HG03571 (cell line): ENCODE results near the gene PLXND1.
"Not testable (repeated sequence)": the region's sequence is repeated elsewhere in the genome, so short reads cannot be mapped to it uniquely, and the experiment has no call there.

ENCODE experiments used
- ATAC-seq: cut with Tn5 transposase; IDR thresholded peaks from one replicate; pipeline ENCODE4 v1.9.1; 2021; ENCODE audit not compliant: unreplicated experiment

The PLXND1 gene

DNA sequence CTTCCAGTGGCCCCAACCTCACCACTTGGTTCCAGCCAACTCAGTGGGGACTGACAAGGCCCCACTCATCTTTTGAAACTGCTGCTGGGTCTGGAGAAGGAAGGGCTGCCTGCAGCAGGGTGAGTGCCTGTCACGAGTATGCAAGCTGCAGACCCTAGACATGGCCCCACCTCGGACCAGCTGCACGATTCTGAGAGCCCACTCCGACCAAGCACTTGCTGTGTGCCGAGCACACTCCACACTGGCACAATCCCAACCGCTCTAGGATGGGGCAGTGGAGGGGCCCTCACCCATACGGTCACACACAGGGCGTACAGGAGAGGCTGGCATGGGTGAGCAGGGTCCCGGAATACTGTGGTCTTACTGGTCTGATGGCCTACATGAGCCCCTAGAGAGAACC lies 8.0 kb upstream of the PLXND1 start:
- ATAC-seq: no peak

DNA sequence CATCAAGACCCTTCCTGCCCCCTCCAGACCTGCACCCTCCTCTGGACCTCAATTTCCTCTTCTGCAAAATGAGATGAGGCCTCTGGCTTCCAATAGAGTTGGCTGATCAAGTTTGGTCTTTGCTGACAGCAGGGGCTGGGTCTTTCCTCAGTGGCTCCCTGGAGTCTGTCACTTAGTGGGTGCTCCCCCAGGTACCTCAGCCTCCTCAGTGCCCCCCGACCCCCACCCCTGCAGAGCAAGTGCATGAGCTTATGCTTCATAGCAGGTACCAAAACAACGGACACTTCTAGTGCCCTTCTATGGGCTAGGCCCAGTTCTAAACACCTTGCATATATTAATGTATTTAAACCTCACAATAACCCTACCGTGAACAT lies 6.9 kb upstream of the PLXND1 start:
- no peak for ATAC-seq

DNA sequence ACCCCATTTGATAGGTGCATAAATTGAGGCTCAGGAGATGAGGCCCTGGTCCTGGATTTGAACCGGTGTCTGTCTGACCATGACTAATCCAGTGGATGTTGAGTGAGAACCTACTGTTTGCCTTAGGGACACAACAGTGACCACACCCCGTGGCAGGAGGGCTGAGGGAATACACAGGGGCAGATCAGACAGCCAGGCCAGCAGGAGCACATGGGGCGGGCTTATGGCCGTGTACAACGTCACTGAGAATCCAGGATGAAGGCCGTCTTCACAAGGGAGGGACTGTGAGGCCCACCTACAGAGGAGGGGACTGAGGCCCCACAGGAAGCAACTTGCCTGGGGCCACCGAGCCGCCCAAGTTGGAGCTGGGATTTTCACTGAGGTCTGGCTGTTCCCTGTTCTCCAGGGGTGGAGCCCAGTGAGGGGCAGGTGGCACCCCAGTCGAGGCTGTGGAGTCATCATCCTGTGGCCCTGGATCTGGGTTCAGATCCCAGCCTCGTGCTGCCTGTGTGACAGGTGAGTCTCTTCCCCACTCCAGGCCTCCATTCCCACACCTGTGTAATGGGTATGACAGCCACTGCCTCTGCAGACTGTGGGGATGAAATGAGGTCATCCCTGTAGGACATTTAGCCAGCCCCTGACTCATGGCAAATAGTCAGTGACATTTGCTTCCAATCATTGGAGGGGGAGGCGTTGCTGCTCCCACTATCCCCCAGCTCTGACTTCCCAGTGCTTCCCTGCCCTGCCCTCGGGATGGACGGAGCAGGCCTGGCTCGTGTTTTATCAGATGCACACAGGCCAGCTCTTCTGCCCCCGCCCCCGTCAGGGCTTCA lies 6.3 kb upstream of the PLXND1 start:
- ATAC-seq: no peak

DNA sequence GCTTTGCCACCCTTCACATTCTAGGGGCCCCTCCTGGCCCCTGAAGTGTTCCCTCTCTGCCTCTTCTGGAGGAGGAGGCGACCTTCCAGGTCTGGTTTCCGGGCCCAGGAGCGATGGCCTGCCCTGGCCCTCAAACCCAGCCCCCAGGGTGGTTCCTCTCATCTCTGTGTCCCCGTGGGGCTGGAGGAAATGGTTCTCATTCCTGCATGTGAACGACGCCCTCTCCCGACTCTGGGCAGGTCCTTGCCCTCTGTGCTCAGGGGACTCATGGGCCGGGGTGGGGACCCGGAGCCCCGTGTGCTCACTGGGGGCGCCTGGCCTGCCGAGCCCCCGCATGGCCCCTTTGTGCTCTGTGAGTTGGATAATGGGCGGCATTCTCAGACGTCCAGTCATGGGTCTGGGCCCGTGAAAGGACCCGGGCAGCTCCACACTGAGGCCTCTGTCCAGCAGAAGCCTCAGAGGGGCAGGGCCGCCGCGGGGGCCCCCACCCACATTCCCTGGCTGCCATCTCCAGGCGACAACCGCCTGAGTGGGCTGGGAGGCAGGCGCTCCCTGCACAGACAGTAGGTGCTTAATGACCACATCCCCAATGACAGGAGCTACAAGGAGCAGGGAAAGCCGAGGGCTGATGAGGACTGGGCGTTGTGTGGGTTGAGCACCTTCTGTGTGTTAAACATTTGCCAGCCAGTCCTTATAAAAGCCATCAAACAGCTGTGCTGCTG lies 5.5 kb upstream of the PLXND1 start:
- ATAC-seq: no peak

DNA sequence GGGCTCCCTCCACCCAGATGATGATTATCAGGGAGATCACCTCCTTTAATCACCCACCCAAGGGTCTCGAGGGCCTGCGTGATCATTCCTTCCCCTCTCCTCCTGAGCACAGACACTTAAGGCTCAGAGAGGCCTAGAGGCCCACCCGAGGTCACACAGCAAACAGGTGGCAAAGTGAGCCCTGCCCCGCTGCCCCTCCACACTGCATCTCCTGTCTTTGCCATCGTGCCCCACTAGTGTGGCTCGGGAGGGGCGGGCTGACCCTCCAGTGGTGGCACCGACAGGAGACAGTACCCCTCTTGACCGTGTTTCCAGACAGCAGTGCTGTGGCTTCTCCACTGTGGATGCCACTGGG lies 4.9 kb upstream of the PLXND1 start:
- no peak for ATAC-seq

DNA sequence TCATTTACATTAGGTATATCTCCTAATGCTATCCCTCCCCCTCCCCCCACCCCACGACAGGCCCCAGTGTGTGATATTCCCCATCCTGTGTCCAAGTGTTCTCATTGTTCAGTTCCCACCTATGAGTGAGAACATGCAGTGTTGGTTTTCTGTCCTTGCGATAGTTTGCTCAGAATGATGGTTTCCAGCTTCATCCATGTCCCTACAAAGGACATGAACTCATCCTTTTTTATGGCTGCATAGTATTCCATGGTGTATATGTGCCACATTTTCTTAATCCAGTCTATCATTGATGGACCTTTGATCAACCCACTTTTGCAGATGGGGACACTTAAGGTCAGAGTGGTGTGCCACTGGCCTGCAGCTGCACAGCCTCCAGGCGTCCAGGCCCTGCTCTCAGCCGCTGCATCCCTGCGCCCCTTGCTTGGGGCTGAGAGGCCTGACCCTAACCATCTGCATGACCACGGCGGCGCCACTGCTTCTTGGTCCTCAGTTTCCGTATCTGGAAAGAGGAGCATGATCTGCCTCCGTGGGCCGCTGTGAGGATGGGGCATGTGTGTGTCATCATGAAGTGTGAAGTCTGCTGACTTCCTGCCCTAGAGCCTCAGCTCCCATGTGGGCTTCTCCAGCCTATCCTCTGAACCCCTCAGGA lies 4.4 kb upstream of the PLXND1 start:
- not testable (repeated sequence) for ATAC-seq

DNA sequence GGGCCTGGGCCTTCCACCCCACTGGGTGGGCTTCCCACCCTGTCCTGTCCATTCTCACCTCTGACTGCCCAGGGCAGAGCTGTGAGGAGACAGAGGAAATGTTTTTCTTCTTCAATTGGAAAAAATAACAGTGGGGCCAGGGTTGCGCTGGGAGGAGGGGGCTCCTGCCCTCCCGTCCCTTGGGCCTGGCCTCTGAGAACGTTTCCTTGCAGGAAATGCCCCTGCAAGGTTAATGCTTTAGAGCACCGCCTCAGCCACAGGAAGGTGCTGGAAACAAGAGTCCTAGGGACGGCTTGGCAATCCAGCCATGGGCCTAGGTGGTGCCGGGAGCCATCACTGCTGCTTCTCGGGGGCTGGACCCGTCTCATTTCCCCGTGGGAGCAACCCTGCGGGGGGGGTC lies 3.8 kb upstream of the PLXND1 start:
- no peak for ATAC-seq

DNA sequence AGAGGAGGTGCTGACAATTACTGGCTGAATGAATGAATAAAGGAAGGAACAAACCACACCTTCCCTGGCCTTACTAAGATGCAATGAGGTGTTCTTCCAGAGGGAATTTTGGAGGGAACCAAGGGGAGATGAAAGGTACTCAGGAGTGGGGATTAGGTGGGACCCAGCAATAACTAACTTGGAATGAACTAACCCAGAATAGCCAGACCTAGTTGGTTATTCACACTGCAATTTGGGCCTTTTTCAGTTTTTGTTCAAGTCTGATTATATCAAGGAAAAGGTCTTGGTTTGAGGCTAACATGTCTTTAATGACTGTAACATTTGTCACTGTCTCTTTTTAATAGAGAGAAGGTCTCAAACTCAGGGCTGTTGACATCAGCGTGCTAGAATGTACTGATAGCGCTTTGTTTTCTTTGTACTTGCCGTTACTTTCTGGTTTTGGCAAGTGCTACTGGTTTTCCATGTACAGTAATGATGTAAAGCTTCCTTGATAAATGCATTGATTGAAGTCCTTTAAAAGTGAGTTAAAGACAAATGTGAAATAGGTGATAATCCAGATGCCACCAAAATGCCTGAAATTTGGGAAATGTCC lies 3.2 kb upstream of the PLXND1 start:
- no peak for ATAC-seq

DNA sequence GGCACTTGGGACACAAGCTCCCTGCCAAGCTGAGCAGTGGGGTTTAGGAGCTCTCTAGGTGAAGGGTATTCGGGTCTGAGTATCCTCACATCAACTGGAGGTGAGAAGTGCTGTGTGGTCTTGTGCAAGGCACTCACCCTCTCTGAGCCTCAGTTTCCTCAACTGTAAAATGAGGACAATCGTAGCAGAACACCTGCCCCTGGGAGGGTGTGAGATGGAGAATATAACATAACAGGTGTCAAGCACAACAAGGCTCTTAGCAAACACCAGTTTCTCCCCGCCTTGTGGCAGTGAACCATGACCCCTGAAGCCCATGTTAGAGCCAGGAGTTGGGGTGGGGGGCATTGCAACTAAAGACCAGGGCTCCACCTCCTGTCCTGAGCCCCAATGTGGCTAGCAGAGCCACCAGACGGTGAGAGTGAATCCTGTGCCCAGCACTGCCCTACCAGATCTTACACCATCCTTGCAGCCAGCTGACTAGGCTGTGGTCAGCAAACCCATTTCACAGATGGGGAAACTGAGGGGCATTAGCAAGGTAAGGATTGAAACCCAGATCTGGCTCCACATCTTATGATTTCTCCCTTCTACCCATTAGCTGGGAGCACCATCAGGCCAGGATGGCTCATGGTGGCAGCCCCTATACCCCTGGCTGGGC lies 2.6 kb upstream of the PLXND1 start:
- ATAC-seq: no peak

DNA sequence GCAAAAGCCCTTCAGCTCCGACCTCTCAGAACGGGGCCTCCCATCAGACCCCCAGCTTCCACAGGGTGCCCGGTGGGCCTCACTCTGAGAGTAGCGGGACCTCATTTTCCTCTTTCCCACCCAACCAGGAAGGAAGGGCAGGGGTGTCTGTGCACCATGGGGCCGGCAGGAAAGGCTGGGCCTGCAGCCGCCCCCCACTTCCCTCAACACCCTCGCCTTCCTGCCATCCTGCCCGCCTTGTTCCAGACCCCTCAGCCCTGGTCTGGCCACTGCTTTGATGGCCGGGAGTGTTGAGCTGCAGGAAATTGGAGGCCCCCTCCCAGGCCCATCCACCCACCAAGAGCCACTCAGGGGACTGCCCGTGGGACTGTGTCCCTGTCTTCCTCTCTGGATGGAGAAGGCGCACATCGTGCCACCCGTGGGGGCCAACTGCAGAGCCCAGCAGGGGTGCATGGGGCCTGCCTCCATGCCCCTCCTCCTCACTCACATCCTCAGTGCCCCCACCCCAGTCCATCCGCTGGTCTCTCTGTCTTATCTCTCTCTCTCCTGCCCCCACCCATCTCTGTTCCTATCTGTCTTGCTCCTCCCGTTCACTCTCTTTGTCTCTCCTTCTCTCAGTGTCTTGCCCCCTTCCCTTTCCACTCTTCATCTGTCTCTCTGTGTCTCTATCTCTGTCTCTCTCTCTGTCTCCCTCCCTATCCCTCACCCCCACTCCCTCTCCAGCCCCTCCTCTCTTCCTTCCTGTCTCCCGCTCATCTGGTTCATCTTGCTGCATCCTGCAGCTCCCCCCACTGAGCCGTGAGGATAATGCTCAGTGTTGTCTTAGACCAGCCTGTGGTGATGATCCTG lies 1.8 kb upstream of the PLXND1 start:
- no peak for ATAC-seq

DNA sequence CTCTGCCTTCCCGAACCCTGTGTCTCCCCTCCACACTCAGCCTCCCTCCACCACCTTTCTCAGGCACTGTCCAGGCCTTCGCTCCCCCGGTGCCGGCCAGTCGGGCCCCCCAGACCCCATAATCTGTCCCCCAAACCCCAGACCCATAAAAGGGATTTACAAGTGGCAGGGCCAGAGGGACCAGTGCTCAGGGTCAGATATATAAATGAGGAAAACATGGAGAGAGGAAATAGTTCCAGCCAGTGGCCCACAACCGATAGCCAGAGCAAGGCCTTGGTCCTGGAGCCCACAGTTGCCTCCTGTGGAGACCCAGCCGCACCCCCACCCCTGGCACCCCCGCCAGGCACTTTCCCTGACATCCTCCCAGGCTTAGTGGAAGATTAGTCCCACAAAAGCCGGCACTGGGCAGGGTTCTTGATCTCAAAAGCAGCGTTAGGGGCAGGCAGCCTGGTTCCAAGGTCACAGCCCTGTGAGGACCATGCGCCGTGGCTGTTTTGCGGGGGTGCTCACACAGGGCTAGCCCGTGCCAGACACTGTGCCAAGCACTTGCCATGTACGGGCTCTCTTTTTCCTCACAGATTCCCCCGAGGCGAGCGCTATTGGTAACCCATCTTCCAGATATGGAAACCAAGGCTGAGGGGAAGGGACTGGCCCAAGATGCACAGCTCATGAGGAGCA lies 1.1 kb upstream of the PLXND1 start:
- ATAC-seq: no peak

DNA sequence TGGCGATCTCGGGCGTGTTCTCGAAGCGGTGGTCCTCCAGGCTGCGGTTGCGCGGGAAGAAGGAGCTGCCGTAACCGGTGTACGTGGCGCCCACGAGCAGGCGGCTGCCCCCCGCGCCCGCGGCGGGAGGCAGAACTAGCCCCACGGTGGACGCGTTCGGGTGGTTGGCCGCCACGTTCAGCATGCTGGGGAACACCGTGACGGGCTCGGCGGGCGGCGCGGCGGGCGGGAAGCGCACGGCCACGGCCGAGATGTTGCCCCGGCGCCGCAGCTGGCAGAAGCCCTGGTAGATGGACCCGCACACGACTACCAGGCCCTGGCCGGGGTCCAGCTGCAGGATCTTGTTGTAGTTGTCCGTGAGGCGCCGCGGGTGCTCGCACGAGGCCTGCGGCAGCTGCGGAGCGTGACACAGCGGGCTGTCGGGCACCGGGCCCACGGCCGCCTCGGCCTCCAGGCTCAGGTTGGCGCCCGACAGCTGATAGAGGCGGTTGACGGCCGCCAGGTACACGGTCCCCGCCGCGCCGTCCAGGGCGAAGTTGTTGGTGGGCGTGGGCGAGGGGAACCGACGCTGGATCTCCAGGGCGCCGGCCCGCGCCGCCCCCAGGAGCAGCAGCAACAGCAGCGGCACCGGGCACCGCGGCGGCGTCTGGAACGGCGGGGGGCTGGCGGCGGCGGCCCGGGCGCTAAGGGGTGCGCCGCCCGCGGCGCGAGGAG lies 397 bp downstream of the PLXND1 start:
- no peak for ATAC-seq

DNA sequence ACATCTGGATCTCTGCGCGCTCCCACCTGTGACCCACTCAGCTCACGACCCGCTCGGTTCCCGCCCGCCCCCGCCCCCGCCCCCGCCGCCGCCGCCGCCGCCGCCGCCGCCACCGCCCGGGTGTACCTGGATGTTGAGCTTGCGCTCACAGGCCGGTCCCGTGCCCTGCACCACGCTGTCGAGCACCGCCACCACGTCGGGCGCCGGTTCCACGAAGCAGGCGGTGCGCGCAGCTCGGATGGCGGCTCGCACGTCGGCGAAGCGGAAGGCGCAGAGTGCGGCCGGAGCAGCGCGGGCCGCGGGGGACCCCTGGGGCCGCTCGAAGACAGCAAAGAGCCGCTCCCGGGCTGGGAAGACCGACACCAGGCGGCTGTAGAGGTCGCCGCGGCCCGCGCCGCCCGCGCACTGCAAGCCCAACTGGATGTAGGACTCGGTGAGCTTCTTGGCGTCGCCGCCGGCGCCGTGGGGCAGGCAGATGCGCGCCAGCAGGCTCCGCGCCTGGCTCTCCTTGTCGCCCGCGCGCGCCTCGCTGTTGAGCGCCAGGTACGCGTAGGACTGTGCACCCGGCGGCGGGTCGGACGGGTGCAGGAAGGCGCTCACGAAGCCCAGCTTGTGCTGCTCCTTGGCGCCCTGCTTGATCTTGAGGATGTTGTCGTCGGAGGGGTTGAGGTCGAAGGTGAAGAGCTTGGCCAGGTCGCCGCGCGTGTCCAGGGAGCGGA lies 1.1 kb downstream of the PLXND1 start:
- no peak for ATAC-seq

DNA sequence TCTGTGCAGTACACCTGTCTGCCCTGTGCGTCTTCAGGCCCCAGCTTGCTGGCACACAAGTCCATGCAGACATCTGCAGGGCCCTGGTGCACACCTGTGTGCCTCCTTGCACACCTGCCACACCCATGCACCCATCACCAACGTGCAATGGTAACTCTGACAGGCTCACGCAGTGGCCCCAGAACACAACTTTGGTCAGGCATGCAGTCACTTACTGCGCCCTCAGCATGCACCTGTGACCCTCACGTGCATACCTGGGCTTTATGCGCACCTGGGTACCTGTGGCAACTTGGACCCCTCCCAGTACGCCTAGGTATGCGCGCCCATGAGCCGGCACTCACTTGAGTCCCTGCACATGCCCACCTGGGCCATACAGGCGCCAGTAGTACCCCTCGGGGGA lies 1.7 kb downstream of the PLXND1 start:
- no peak for ATAC-seq

DNA sequence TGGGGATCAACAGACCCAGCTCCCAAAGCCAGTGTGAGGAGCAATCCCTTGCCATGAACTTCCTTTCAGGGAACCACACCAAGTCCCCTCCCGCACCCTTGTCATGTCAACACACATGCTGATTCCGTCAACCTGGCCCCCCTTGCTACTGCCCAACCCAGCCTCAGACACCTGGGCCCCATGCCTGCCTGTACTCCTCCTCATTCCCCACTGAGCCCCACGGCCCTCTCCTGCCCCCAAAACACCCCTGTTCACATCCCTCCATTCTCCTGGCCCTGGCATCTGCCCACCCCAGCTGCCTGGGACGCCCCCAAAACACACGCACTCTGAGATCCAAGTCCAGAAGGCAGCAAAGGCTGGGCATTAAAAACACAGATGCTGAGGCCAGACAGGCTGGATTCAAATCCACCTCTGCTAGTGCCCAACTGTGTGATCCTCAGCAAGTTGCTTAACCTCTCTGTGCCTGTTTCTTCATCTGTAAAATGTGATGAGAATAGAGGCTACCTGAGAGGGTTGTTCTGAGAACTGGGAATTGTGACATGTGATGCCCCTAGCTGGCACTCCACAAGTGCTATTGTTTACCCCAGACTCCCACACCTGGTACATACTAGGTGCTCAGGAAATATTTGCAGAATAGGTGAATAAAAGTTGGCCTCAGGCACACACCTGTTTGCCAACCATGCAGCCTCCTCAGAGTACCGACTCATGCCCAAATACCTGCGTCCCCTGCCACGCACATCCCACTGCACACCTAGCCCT lies 2.3 kb downstream of the PLXND1 start:
- no peak for ATAC-seq

DNA sequence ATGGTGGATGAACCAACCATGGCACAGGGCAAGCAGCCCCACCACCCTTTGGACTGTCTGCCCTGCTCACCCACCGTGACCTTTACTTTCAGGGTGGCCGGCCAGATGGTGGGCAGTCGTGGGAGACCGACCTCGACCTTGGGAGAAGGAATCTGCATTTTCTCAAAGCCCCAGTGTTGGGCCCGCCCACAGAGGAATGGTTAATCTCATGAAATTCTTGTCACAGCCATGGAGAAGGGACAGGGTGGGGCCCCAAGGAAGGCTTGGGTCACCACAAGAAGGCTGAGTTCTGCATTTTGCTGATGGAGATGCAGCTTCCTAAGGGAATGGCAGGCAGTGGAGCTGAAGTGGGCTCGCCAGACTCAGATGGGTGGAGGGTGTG lies 2.9 kb downstream of the PLXND1 start:
- no peak for ATAC-seq

DNA sequence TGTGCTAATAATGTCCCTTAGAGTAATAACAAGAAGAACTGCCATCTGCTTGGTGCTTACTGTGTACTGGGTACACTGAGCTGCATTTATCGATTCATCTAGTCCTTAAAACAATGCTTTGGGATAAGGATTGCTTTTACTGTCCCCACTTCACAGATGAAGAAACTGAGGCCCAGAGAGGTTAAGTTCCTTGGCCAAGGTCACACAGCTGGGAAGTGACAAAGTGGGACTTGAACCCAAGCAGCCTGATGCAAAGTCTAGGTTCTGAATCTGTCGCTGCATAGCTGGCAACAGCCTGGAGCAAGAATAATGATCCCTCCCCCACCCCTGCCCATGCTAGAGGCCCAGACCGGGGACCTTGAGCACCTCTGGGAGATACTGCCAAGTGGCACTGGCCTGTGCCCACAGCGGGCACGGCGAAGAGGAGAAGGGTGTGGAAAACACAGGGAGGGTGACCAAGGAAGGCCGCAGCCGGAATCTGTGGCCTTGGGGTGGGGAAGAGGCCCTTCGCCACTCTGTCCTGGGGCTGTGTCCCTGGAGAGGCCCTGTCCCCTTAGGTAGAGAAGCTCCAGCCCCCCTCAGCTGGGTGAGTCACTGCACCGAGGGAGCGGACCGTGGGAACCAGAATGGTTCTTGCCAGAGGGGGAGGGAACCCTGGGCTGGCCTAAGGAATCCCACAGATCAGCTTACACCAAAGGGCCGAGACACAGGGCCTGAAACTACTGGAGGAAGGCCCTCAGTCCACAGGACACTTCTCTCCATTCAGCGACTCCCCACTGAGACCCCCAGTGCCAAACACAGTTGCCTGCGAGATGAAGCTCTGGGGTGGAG lies 3.5 kb downstream of the PLXND1 start:
- no peak for ATAC-seq
